GM21619 (cell line): ENCODE data around the gene PRKAG2.
"Not testable (repeated sequence)": the region's sequence is repeated elsewhere in the genome, so short reads cannot be mapped to it uniquely, and the experiment has no call there.

Experiments
- ATAC-seq: cut with Tn5 transposase; IDR thresholded peaks from one replicate; pipeline ENCODE4 v1.9.1; 2021; ENCODE audit not compliant: unreplicated experiment

PRKAG2 gene

GRCh38 chr7:151573046-151573445 lies 303.9 kb downstream of the PRKAG2 start:
- not testable (repeated sequence) for ATAC-seq

- ATAC-seq = no peak
Observed at GRCh38 chr7:151572136-151572535, 304.8 kb downstream of the PRKAG2 start.

GRCh38 chr7:151571471-151571870 lies 305.4 kb downstream of the PRKAG2 start:
- ATAC-seq = no peak

- no peak for ATAC-seq
Observed at GRCh38 chr7:151570366-151570915, 306.5 kb downstream of the PRKAG2 start.

GRCh38 chr7:151568956-151569940 lies 307.7 kb downstream of the PRKAG2 start:
- ATAC-seq = no peak

GRCh38 chr7:151566897-151567320 lies 310.0 kb downstream of the PRKAG2 start:
- ATAC-seq = no peak

- no peak for ATAC-seq
Observed at GRCh38 chr7:151565541-151565940, 311.4 kb downstream of the PRKAG2 start.

- no peak for ATAC-seq
Observed at GRCh38 chr7:151560243-151560642, 316.7 kb downstream of the PRKAG2 start.

GRCh38 chr7:151559557-151560183 lies 317.2 kb downstream of the PRKAG2 start:
- no peak for ATAC-seq

- no peak for ATAC-seq
Observed at GRCh38 chr7:151558575-151558974, 318.3 kb downstream of the PRKAG2 start.

GRCh38 chr7:151556592-151556991 lies 320.3 kb downstream of the PRKAG2 start:
- no peak for ATAC-seq

GRCh38 chr7:151553356-151553755 lies 323.6 kb downstream of the PRKAG2 start:
- ATAC-seq = no peak

- ATAC-seq = no peak
Observed at GRCh38 chr7:151552352-151553028, 324.4 kb downstream of the PRKAG2 start.

GRCh38 chr7:151551820-151552219 lies 325.1 kb downstream of the PRKAG2 start:
- ATAC-seq = no peak

- ATAC-seq = no peak
Observed at GRCh38 chr7:151550656-151551286, 326.1 kb downstream of the PRKAG2 start.

- ATAC-seq = no peak
Observed at GRCh38 chr7:151549644-151550043, 327.3 kb downstream of the PRKAG2 start.

GRCh38 chr7:151549083-151549482 lies 327.8 kb downstream of the PRKAG2 start:
- no peak for ATAC-seq

GRCh38 chr7:151544183-151544582 lies 332.7 kb downstream of the PRKAG2 start:
- ATAC-seq = no peak

- no peak for ATAC-seq
Observed at GRCh38 chr7:151542606-151543130, 334.2 kb downstream of the PRKAG2 start.

GRCh38 chr7:151541709-151542499 lies 335.0 kb downstream of the PRKAG2 start:
- ATAC-seq = no peak
